ENCODE measurements around the gene RAD51D.

DNA sequence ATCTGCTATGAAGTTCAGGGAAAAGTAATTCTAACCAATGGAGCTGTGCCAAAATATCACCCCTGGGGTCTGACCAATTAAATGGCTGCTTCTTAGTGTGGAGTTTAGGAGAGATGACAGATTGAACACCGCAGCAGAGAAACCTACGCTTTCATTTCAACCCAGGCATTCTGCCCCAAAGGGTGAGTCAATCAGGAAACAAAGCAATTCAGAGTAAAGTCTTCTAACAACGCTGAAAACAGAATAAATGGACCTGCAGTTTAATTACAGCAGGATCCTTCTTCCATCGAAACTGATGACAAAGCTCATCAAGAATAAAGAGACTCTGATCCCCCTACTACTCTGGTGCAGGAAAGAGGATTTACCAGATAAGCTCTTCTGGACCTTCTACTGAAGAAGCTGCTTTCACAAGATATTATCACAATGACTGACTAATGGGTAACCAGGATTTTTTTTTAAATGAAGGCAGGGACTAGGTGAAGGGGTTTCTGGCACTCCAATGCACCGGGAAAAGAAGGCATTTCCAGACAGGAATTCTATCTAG is 72.8 kb downstream of the RAD51D start:
- TF ChIP-seq, protein P1, sequence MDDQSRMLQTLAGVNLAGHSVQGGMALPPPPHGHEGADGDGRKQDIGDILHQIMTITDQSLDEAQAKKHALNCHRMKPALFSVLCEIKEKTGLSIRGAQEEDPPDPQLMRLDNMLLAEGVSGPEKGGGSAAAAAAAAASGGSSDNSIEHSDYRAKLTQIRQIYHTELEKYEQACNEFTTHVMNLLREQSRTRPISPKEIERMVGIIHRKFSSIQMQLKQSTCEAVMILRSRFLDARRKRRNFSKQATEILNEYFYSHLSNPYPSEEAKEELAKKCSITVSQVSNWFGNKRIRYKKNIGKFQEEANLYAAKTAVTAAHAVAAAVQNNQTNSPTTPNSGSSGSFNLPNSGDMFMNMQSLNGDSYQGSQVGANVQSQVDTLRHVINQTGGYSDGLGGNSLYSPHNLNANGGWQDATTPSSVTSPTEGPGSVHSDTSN (IDR thresholded peaks at IDR 0.05; ENCODE audit: insufficient replicate concordance, low read depth, low read length), result peak; percentile 30
- peak; percentile 50 for TF ChIP-seq POLR2A (IDR thresholded peaks at IDR 0.05; ENCODE audit: low read depth, low read length)
- TF ChIP-seq, protein P2, sequence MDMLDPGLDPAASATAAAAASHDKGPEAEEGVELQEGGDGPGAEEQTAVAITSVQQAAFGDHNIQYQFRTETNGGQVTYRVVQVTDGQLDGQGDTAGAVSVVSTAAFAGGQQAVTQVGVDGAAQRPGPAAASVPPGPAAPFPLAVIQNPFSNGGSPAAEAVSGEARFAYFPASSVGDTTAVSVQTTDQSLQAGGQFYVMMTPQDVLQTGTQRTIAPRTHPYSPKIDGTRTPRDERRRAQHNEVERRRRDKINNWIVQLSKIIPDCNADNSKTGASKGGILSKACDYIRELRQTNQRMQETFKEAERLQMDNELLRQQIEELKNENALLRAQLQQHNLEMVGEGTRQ (IDR thresholded peaks at IDR 0.05; ENCODE audit: borderline replicate concordance, low read depth, low read length), result no peak
- TF ChIP-seq MYC (IDR thresholded peaks at IDR 0.05; ENCODE audit: insufficient read depth, insufficient read length, insufficient replicate concordance, low read length, severe bottlenecking), result no peak
